B cell (primary cell): ENCODE data around the gene JMY.

Source experiments
- CTCF ChIP-seq: fragments of 200-600 bp; IDR thresholded peaks from one replicate; pipeline ENCODE4 v1.8.0; 2022; ENCODE audit warnings: antibody characterized with exemption, mild to moderate bottlenecking
- EZH2 ChIP-seq: IDR thresholded peaks from 2 replicates; pipeline ENCODE4 v1.6.1; 2012; ENCODE audit warnings: borderline replicate concordance, low read depth, mild to moderate bottlenecking, moderate library complexity, low read length; ENCODE audit not compliant: insufficient read depth, poor library complexity, severe bottlenecking

- no peak for TF ChIP-seq CTCF
- no peak for TF ChIP-seq EZH2
Observed at GRCh38 chr5:79224286-79224984, 11.5 kb upstream of the JMY start.
